Left lung (tissue), 10 donors: ENCODE results near the gene SLC12A7. TPM values are rescaled to one million over a fixed set of nuclear protein-coding genes. Genes with fewer than 3 reads are reported as not detected.

Source experiments
- ATAC-seq: fragments of 200-7000 bp; cut with Tn5 transposase; one replicate; pipeline ENCODE4 v1.9.1; 2020; ENCODE audit warnings: moderate library complexity
- DNase-seq, 4 donors: peaks; one replicate each; pipeline ENCODE4 v3.0.0-alpha.2; 2013 to 2020
- H3K27ac ChIP-seq, 2 donors: fragments of 200-600 bp; sonication (generic) in 1 of 2; one replicate each; pipeline versions ENCODE4 v1.5.0 to v1.8.0; 2020 to 2021
- H3K27me3 ChIP-seq, 2 donors: fragments of 200-600 bp; sonication (generic) in 1 of 2; one replicate each; pipeline versions ENCODE4 v1.5.0 to v1.8.0; 2020 to 2021
- H3K36me3 ChIP-seq, 2 donors: fragments of 200-600 bp; sonication (generic) in 1 of 2; one replicate each; pipeline versions ENCODE4 v1.5.0 to v1.8.0; 2020 to 2021
- H3K4me1 ChIP-seq, 2 donors: fragments of 200-600 bp; one replicate each; pipeline ENCODE4 v1.8.0; 2021
- H3K4me3 ChIP-seq, 2 donors: fragments of 200-600 bp; sonication (generic) in 1 of 2; one replicate each; pipeline versions ENCODE4 v1.5.0 to v1.8.0; 2020 to 2021; ENCODE audit warnings: mild to moderate bottlenecking in 1 of 2
- H3K9me3 ChIP-seq, 2 donors: fragments of 200-600 bp; sonication (generic) in 1 of 2; one replicate each; pipeline versions ENCODE4 v1.5.0 to v1.8.0; 2020 to 2021
- intact Hi-C, 2 donors: fragments of 100-400 bp; cut with DNase I; formaldehyde crosslinking; loops; one replicate each; pipeline versions ENCODE4 v1.11.2 to v1.14.2; 2022
- polyA plus RNA-seq, 6 donors: library from polyadenylated mRNA; unstranded; fragments of 120-200 nt; gene quantifications; one replicate each; pipeline ENCODE4 v1.2.1, GENCODE V29; 2013; ENCODE audit not compliant: insufficient read length in 6 of 6
- total RNA-seq, 2 donors: library from RNA; stranded (reverse); fragmentation: NEBNext Ultra II Directional; extraction: Animal tissue kit (Norgen Biotek cat#: 25700); gene quantifications; one replicate each; pipeline ENCODE4 v1.2.1, GENCODE V29; 2021
- TF ChIP-seq, protein P1 (sequence below), 2 donors: fragments of 200-600 bp; sonication (generic) in 1 of 2; IDR thresholded peaks; one replicate each; pipeline versions ENCODE4 v1.5.0 to v1.8.0; 2021; ENCODE audit warnings: antibody characterized with exemption in 2 of 2
- donor health status: DM: no; HTN: yes; CAD: no.
- donor health status: DM: no; HTN: no; CAD: no.

SLC12A7 gene
- total and polyA plus RNA-seq, 8 donors = 28.1 to 45.0 (median 32.3) TPM

DNA sequence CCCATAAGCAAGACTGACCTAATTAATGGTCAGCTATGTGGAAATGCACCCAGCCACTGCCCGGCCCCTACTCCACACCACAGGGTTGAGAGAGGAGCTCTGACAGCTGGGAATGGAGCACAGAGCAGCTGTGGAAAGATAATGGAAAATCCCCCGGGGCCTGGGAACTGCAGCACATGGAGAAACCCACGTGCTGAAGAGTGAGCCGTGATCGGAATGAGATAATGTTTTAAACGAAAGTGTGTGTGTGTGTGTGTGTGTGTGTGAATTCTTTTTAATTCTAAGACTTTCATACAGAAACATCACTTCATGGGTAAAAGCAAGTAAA, 13.1 kb upstream of the SLC12A7 start:
- peak; percentile 25 for ATAC-seq
- intact Hi-C loops = no loop called here

GRCh38 chr5:1124205-1125029, 12.6 kb upstream of the SLC12A7 start:
- ATAC-seq = no peak

More for the DNA sequence above, 13.1 kb upstream of the SLC12A7 start:
- Histone ChIP-seq H3K4me1 (peaks cover 0 to 9% of the 10 kb centered on the region in 2 donors), H3K9me3 (no peaks in the 10 kb centered on the region), H3K36me3 (no peaks in the 10 kb centered on the region), H3K4me3 (no peak overlapping the region), H3K27ac (peak overlapping the region in 1 of 2 donors; percentile 48), H3K27me3 (no peaks in the 10 kb centered on the region)
- TF ChIP-seq, protein P1, sequence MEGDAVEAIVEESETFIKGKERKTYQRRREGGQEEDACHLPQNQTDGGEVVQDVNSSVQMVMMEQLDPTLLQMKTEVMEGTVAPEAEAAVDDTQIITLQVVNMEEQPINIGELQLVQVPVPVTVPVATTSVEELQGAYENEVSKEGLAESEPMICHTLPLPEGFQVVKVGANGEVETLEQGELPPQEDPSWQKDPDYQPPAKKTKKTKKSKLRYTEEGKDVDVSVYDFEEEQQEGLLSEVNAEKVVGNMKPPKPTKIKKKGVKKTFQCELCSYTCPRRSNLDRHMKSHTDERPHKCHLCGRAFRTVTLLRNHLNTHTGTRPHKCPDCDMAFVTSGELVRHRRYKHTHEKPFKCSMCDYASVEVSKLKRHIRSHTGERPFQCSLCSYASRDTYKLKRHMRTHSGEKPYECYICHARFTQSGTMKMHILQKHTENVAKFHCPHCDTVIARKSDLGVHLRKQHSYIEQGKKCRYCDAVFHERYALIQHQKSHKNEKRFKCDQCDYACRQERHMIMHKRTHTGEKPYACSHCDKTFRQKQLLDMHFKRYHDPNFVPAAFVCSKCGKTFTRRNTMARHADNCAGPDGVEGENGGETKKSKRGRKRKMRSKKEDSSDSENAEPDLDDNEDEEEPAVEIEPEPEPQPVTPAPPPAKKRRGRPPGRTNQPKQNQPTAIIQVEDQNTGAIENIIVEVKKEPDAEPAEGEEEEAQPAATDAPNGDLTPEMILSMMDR (IDR thresholded peaks at IDR 0.05) = no peak
- peak in 2 of 4 donors; percentile 80 to 87 for DNase-seq

GRCh38 chr5:1123418-1124147, 11.7 kb upstream of the SLC12A7 start:
- Histone ChIP-seq H3K4me1 (peaks cover 0 to 9% of the 10 kb centered on the region in 2 donors), H3K36me3 (no peaks in the 10 kb centered on the region), H3K9me3 (no peaks in the 10 kb centered on the region), H3K27me3 (no peaks in the 10 kb centered on the region), H3K4me3 (no peak overlapping the region), H3K27ac (no peak overlapping the region)
- TF ChIP-seq, protein P1 (IDR thresholded peaks at IDR 0.05) = no peak
- ATAC-seq (no peak), DNase-seq (no peak)
- intact Hi-C loops = no loop called here

More at GRCh38 chr5:1124205-1125029, 12.6 kb upstream of the SLC12A7 start:
- TF ChIP-seq, protein P1 (IDR thresholded peaks at IDR 0.05) = no peak
- Histone ChIP-seq H3K4me3 (no peak overlapping the region), H3K27me3 (no peaks in the 10 kb centered on the region), H3K4me1 (peaks cover 0 to 9% of the 10 kb centered on the region in 2 donors), H3K36me3 (no peaks in the 10 kb centered on the region), H3K27ac (peak overlapping the region in 1 of 2 donors; percentile 48), H3K9me3 (no peaks in the 10 kb centered on the region)
- intact Hi-C loops = no loop called here
- DNase-seq = no peak

GRCh38 chr5:1122511-1123294, 10.8 kb upstream of the SLC12A7 start:
- no peak for ATAC-seq
- TF ChIP-seq, protein P1 (IDR thresholded peaks at IDR 0.05) = no peak

More at GRCh38 chr5:1122511-1123294, 10.8 kb upstream of the SLC12A7 start:
- Histone ChIP-seq H3K27ac (no peak overlapping the region), H3K27me3 (no peaks in the 10 kb centered on the region), H3K9me3 (no peaks in the 10 kb centered on the region), H3K4me1 (peaks cover 0 to under 1% of the 10 kb centered on the region in 2 donors), H3K36me3 (no peaks in the 10 kb centered on the region), H3K4me3 (no peak overlapping the region)
- intact Hi-C loops = no loop called here
- DNase-seq = no peak
